ENCODE data around the gene CELF3. TPM values are rescaled to one million over a fixed set of nuclear protein-coding genes. Genes with fewer than 3 reads are reported as not detected.

The CELF3 gene
- total and polyA plus RNA-seq, 9 of the 15 experiments (the other 6 are each of a cell fraction or from before 2014, with no cell fraction given) = not detected

DNA sequence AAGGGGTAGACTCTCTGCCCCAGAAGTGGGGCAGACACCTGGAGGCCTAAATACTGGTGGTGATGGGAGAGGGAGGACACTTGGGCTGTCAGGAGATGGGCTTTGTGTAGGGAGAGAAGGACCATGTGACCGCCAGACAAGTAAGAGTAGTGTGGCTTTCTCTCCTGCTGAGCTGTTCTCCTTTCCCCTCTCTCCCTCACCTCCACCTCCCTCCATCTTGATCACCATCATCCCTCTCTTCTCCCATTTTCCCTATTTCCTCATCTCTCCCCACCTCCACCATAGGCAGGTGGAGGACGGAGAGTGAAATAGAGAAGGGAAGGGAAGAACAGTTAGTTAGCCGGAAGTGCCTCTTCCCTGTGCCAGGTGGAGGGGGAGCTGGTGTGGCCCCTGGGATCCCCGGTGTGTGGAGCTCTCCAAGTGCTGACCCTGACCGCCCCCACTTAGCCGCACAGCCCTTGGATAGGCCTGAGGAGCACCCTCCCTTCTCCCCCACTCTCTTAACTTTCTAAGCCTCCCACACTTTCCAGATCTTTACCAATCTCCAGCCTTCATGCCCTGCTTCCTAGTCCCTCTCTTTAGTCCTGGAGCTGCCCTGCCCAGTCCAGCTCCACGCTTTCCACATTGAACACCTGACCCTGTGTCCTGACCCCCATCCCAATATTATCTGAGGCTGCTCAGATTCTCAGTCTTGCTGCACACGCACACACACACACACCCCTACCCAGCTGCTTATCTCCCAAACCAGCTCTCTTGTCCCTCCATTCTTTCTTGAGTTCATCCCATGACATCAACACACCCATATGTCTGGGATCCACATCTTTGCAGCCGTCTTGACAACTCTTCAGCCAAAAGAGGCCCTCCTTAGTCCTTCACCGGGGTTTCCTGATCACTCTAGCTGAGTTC lies 1.5 kb downstream of the CELF3 start:
- POLR2A ChIA-PET = interaction anchor here (0.7 to 1.7 kb wide), 3 partner anchors 14 to 434 kb away, joined by 4 to 7 read pairs (median 5); no protein-coding TSS in a partner anchor
- peaks cover 3 to 49% of the 10 kb centered on the region in 2 experiments; a peak in 2 of 5 replicates for H3K27me3 ChIP-seq (ENCODE audit: control insufficient read depth in 2 of 2, insufficient read depth in 2 of 2, low read length in 2 of 2)
- H3K79me2 ChIP-seq (ENCODE audit: control insufficient read depth, insufficient read depth, low read length) = no peaks in the 10 kb centered on the region
- no peaks in the 10 kb centered on the region for H3K36me3 ChIP-seq (ENCODE audit: control insufficient read depth, insufficient read depth, low read length)
- FAIRE-seq = peak; percentile 86
- peaks cover 13 to 17% of the 10 kb centered on the region in 2 experiments; a peak in 4 of 5 replicates for H3K4me1 ChIP-seq (replicated peaks in 1 of 2; ENCODE audit: control insufficient read depth in 2 of 2, insufficient read depth in 2 of 2, low read length in 2 of 2)
- no peak overlapping the region for H2AFZ ChIP-seq (ENCODE audit: low read depth, low read length)
- H3K4me3 ChIP-seq = no peak overlapping the region
- peak; percentile 76 for ATAC-seq
- 0% methylated on average over 7 of the region's 10 CpGs for WGBS (ENCODE audit: insufficient coverage, low coverage, missing lambda C conversion rate)
- in situ Hi-C loops (cut with MboI) (no loop called here), intact Hi-C loops (cut with micrococcal nuclease) (no loop called here)
- CTCF ChIA-PET (ENCODE audit: low intra/inter-chr PET ratio) = no interaction called here
- peak; percentile 65 to 83 (median 72) for DNase-seq (ENCODE audit: extremely low read depth in 1 of 4, low spot score in 3 of 4)
- H3K27ac ChIP-seq (ENCODE audit: extremely low read depth, low read depth, low read length) = no peak overlapping the region
- no peak overlapping the region for H3K9ac ChIP-seq (ENCODE audit: insufficient read depth in 1 of 2, low read depth in 2 of 2, low read length in 2 of 2)
- H3K9me1 ChIP-seq (ENCODE audit: control insufficient read depth, insufficient read depth, low read length) = no peaks in the 10 kb centered on the region
- H3K4me2 ChIP-seq (ENCODE audit: insufficient read depth, low read length) = no peak overlapping the region
- peaks cover 30% of the 10 kb centered on the region for H4K20me1 ChIP-seq (replicated peaks; ENCODE audit: control insufficient read depth, insufficient read depth, low read length)
- no TSS peak for BruUV-seq (replicated peaks)
- no peaks in the 10 kb centered on the region for H3K9me3 ChIP-seq (replicated peaks; ENCODE audit: control insufficient read depth, insufficient read depth, low read depth, low read length)
- TF ChIP-seq, protein P1, sequence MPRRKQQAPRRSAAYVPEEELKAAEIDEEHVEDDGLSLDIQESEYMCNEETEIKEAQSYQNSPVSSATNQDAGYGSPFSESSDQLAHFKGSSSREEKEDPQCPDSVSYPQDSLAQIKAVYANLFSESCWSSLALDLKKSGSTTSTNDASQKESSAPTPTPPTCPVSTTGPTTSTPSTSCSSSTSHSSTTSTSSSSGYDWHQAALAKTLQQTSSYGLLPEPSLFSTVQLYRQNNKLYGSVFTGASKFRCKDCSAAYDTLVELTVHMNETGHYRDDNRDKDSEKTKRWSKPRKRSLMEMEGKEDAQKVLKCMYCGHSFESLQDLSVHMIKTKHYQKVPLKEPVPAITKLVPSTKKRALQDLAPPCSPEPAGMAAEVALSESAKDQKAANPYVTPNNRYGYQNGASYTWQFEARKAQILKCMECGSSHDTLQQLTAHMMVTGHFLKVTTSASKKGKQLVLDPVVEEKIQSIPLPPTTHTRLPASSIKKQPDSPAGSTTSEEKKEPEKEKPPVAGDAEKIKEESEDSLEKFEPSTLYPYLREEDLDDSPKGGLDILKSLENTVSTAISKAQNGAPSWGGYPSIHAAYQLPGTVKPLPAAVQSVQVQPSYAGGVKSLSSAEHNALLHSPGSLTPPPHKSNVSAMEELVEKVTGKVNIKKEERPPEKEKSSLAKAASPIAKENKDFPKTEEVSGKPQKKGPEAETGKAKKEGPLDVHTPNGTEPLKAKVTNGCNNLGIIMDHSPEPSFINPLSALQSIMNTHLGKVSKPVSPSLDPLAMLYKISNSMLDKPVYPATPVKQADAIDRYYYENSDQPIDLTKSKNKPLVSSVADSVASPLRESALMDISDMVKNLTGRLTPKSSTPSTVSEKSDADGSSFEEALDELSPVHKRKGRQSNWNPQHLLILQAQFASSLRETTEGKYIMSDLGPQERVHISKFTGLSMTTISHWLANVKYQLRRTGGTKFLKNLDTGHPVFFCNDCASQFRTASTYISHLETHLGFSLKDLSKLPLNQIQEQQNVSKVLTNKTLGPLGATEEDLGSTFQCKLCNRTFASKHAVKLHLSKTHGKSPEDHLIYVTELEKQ (CRISPR knock-in tag; IDR thresholded peaks at IDR 0.05) = no peak
- no peak for TF ChIP-seq FOXP4 (CRISPR knock-in tag; IDR thresholded peaks at IDR 0.05; ENCODE audit: borderline replicate concordance)
- no peak for TF ChIP-seq ZC3H11A (IDR thresholded peaks at IDR 0.05; ENCODE audit: low read depth, low read length)
- no peak for TF ChIP-seq ZNF76 (CRISPR knock-in tag; IDR thresholded peaks at IDR 0.05; ENCODE audit: borderline replicate concordance)
- no peak for TF ChIP-seq MCM2 (IDR thresholded peaks at IDR 0.05; ENCODE audit: low read depth)
- TF ChIP-seq PML (IDR thresholded peaks at IDR 0.05; ENCODE audit: low read length) = peak; percentile 47; the same call in 1 of the 2 replicates
- TF ChIP-seq HDAC2 (IDR thresholded peaks at IDR 0.05) = peak; percentile 90
- no peak for TF ChIP-seq SNIP1 (IDR thresholded peaks at IDR 0.05; ENCODE audit: low read depth)
- no peak for TF ChIP-seq ZHX1 (conservative IDR thresholded peaks at IDR 0.05; ENCODE audit: low read length)
- TF ChIP-seq HDAC6 (IDR thresholded peaks at IDR 0.05; ENCODE audit: low read depth, low read length) = no peak
- TF ChIP-seq ZNF79 (CRISPR knock-in tag; IDR thresholded peaks at IDR 0.05; ENCODE audit: low read depth) = no peak
